LNCAP (cell line): ENCODE measurements around the gene XPR1.

Experiments
- CTCF ChIP-seq: fragments of 450-650 bp; IDR thresholded peaks from 2 replicates; pipeline ENCODE4 v1.5.1; 2017; ENCODE audit warnings: mild to moderate bottlenecking

Gene XPR1

GRCh38 chr1:180805316-180805715 lies 173.5 kb downstream of the XPR1 start:
- no peak for TF ChIP-seq CTCF

GRCh38 chr1:180811298-180811697 lies 179.5 kb downstream of the XPR1 start:
- TF ChIP-seq CTCF, result no peak

GRCh38 chr1:180811886-180812285 lies 180.1 kb downstream of the XPR1 start:
- no peak for TF ChIP-seq CTCF

- TF ChIP-seq CTCF, result no peak
Observed at GRCh38 chr1:180814258-180814657, 182.4 kb downstream of the XPR1 start.

GRCh38 chr1:180815188-180815587 lies 183.4 kb downstream of the XPR1 start:
- TF ChIP-seq CTCF, result no peak

GRCh38 chr1:180816132-180816531 lies 184.3 kb downstream of the XPR1 start:
- TF ChIP-seq CTCF, result no peak

GRCh38 chr1:180821970-180822369 lies 190.1 kb downstream of the XPR1 start:
- no peak for TF ChIP-seq CTCF

GRCh38 chr1:180836449-180836848 lies 204.6 kb downstream of the XPR1 start:
- no peak for TF ChIP-seq CTCF
